Endothelial cell of umbilical vein (primary cell): ENCODE measurements around the gene LBHD2. TPM values are rescaled to one million over a fixed set of nuclear protein-coding genes. Genes with fewer than 3 reads are reported as not detected.

Experiments used
- BruUV-seq: library from RNA; stranded (reverse); fragments of 400-500 nt; replicated peaks from 2 replicates; lab custom pipeline; 2021; lab: Mats Ljungman, UMichigan
- CTCF ChIA-PET: fragments of 300-600, 350-600 bp; sonication (Branson Sonifier 250); formaldehyde crosslinking; loops from one replicate; lab custom pipeline; 2021; ENCODE audit warnings: antibody characterized with exemption, inconsistent platforms; lab: Charles Lee
- POLR2A ChIA-PET: fragments of 300-600, 350-600 bp; sonication (Branson Sonifier 250); formaldehyde crosslinking; loops from one replicate; lab custom pipeline; 2021; ENCODE audit warnings: antibody characterized with exemption, inconsistent platforms; lab: Charles Lee
- DNase-seq: peaks from one replicate; pipeline ENCODE4 v3.0.0-alpha.2; 2011; ENCODE audit warnings: low read depth, low spot score
- FAIRE-seq: peaks from 2 replicates; lab custom pipeline; 2011; peaks lifted over from hg19 to GRCh38; lab: Jason Lieb, UNC
- H2AFZ ChIP-seq: 2 replicates; pipeline ENCODE4 v1.6.0; 2012; ENCODE audit warnings: low read depth, low read length, control low read depth, inconsistent platforms
- H3K27ac ChIP-seq: 2 replicates; pipeline ENCODE4 v1.5.1; 2011; ENCODE audit warnings: low read depth, mild to moderate bottlenecking, control low read depth, low read length, moderate library complexity; ENCODE audit not compliant: insufficient read depth
- H3K27me3 ChIP-seq, 2 experiments: 2 replicates each; pipeline versions ENCODE4 v1.6.0 to v1.6.1; 2011; ENCODE audit warnings: low read length in 2 of 2, mixed read lengths in 1 of 2; ENCODE audit not compliant: control insufficient read depth in 2 of 2, insufficient read depth in 2 of 2
- H3K36me3 ChIP-seq, 2 experiments: 2 replicates in 1 of 2; 3 replicates in 1 of 2; pipeline ENCODE4 v1.5.1; 2011; ENCODE audit warnings: low read length in 2 of 2, mild to moderate bottlenecking in 1 of 2, moderate library complexity in 1 of 2; ENCODE audit not compliant: control insufficient read depth in 2 of 2, insufficient read depth in 2 of 2; ENCODE audit errors: extremely low read depth in 1 of 2
- H3K4me1 ChIP-seq: 3 replicates; pipeline ENCODE4 v1.5.1; 2011; ENCODE audit warnings: mild to moderate bottlenecking, low read length; ENCODE audit not compliant: control insufficient read depth, insufficient read depth; ENCODE audit errors: extremely low read depth
- H3K4me2 ChIP-seq: 2 replicates; pipeline ENCODE4 v1.6.1; 2011; ENCODE audit warnings: low read length, control low read depth, mixed read lengths; ENCODE audit not compliant: insufficient read depth
- H3K4me3 ChIP-seq, 3 experiments: fragments of 200-600 bp in 1 of 3; sonication (generic), shearing (Covaris generic) in 1 of 3; replicated peaks in 1 of 3; 2 replicates each; pipeline ENCODE4 v1.5.1; 2011 to 2016; ENCODE audit warnings: control low read depth in 3 of 3, low read length in 3 of 3, mild to moderate bottlenecking in 2 of 3, inconsistent platforms in 1 of 3, low read depth in 1 of 3, moderate library complexity in 1 of 3; ENCODE audit not compliant: insufficient read depth in 1 of 3
- H3K79me2 ChIP-seq: 2 replicates; pipeline ENCODE4 v1.6.0; 2012; ENCODE audit warnings: low read length, inconsistent platforms; ENCODE audit not compliant: control insufficient read depth, insufficient read depth
- H3K9ac ChIP-seq: replicated peaks from 2 replicates; pipeline ENCODE3; 2011; ENCODE audit warnings: low read length, control low read depth; ENCODE audit not compliant: insufficient read depth; ENCODE audit errors: extremely low read depth
- H3K9me1 ChIP-seq: replicated peaks from 3 replicates; pipeline ENCODE4 v1.6.0; 2011; ENCODE audit warnings: mild to moderate bottlenecking, low read length; ENCODE audit not compliant: control insufficient read depth, insufficient read depth; ENCODE audit errors: extremely low read depth
- H3K9me3 ChIP-seq: replicated peaks from 2 replicates; pipeline ENCODE4 v1.5.1; 2012; ENCODE audit warnings: low read length, inconsistent platforms; ENCODE audit not compliant: control insufficient read depth, insufficient read depth
- H4K20me1 ChIP-seq: replicated peaks from 2 replicates; pipeline ENCODE3; 2011; ENCODE audit warnings: mild to moderate bottlenecking, low read length; ENCODE audit not compliant: control insufficient read depth, insufficient read depth; ENCODE audit errors: extremely low read depth
- EZH2 ChIP-seq: IDR thresholded peaks from 2 replicates; pipeline ENCODE4 v1.6.1; 2012; ENCODE audit warnings: borderline replicate concordance, low read depth, mild to moderate bottlenecking, moderate library complexity, low read length, inconsistent platforms; ENCODE audit not compliant: severe bottlenecking
- FOS ChIP-seq: IDR thresholded peaks from 2 replicates; pipeline ENCODE4 v1.6.1; 2011; ENCODE audit warnings: mild to moderate bottlenecking, low read length, moderate library complexity, borderline replicate concordance; ENCODE audit not compliant: insufficient read depth
- GATA2 ChIP-seq: IDR thresholded peaks from 2 replicates; pipeline ENCODE4 v1.7.0; 2011; ENCODE audit warnings: low read depth, mild to moderate bottlenecking, moderate library complexity, mixed read lengths, low read length; ENCODE audit not compliant: insufficient read length, insufficient read depth
- JUN ChIP-seq: IDR thresholded peaks from 2 replicates; pipeline ENCODE4 v1.6.1; 2011; ENCODE audit warnings: borderline replicate concordance, low read depth; ENCODE audit not compliant: insufficient read length, insufficient read depth
- MYC ChIP-seq: IDR thresholded peaks from one replicate; pipeline ENCODE4 v1.6.1; 2011; ENCODE audit warnings: mild to moderate bottlenecking, low read depth, low read length
- POLR2A ChIP-seq: IDR thresholded peaks from 2 replicates; pipeline ENCODE4 v1.6.1; 2012; ENCODE audit warnings: low read depth, mild to moderate bottlenecking, control low read depth, low read length
- POLR2AphosphoS5 ChIP-seq: IDR thresholded peaks from 2 replicates; pipeline ENCODE4 v1.6.1; 2012; ENCODE audit warnings: low read depth, mild to moderate bottlenecking, control low read depth, low read length, moderate library complexity; ENCODE audit not compliant: insufficient read depth
- dilution Hi-C: fragments of 300-500 bp; cut with MboI; formaldehyde crosslinking; loops from one replicate; pipeline ENCODE4 v1.15.0; 2019; ENCODE audit warnings: low sequenced_read_pairs; ENCODE audit not compliant: extremely low pct_ligation_motif_present
- intact Hi-C: fragments of 100-400 bp; cut with micrococcal nuclease; formaldehyde crosslinking; loops from one replicate; pipeline ENCODE4 v1.10.0; 2022
- polyA plus RNA-seq, 4 experiments: library from polyadenylated mRNA; depleted of rRNA in 3 of 4; stranded (reverse) in 3 of 4; unstranded in 1 of 4; fragments of >200 nt; gene quantifications; 2 replicates each; pipeline versions ENCODE4 v1.2.1 to v1.2.3, GENCODE V29; 2011 to 2012; ENCODE audit warnings: missing spikeins in 1 of 4
- total RNA-seq: library from RNA; stranded (reverse); gene quantifications from 2 replicates; pipeline ENCODE4 v1.2.3, GENCODE V29; 2021
- TF ChIP-seq, protein P1 (sequence below): IDR thresholded peaks from 2 replicates; pipeline ENCODE4 v1.6.1; 2011; ENCODE audit not compliant: insufficient read depth, insufficient read length
- TF ChIP-seq, protein P2 (sequence below), 2 donors: IDR thresholded peaks; 1 replicate in 1 of 2; 2 replicates in 1 of 2; pipeline ENCODE4 v1.5.1; 2011; ENCODE audit warnings: low read length in 2 of 2, mild to moderate bottlenecking in 2 of 2, moderate library complexity in 2 of 2, control low read depth in 1 of 2, inconsistent platforms in 1 of 2, low read depth in 1 of 2; ENCODE audit not compliant: insufficient read depth in 1 of 2; ENCODE audit errors: extremely low read depth in 1 of 2

The LBHD2 gene
- total and polyA plus RNA-seq, 2 donors (not counting 3 experiments of a cell fraction or from before 2014, with no cell fraction given): not detected

DNA sequence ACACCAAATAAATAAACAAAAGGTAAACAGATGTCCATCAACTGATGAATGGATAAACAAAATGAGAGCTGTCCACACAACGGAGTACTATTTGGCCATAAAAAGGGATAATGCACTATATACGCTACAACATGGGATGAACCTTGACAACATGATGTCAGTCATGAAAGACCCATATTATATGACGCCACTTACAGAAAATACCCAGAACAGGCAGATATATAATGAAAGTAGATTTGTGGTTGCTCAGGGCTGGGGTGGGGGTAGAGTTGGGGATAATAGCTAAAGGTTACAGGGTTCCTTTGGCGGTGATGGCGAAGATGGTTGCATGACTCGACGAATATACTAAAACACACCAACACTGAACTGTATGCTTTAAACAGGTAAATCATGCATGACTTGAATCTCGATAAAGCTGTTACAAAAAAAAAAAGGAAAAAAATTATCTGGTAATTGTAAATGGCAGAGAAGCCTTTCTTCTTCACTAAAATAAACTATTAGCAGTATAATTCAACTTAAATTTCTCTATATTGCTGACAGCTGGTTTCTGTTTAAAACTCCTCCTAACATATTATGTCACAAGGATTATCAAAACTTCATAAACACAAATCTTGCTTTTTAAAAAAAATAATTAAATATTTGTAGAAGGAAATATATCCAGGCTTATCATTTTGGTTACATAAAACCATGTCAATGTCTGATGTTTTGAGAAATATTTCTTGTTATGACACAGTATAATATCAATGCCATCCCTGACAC, 40.6 kb upstream of the LBHD2 start:
- Histone ChIP-seq H3K9me1 (no peaks in the 10 kb centered on the region), H3K36me3 (peaks cover 0 to 5% of the 10 kb centered on the region in 2 experiments), H3K4me2 (no peak overlapping the region), H4K20me1 (peaks cover 6% of the 10 kb centered on the region), H3K27ac (no peak overlapping the region), H3K79me2 (peaks cover 95% of the 10 kb centered on the region), H3K27me3 (no peaks in the 10 kb centered on the region), H3K4me1 (no peaks in the 10 kb centered on the region), H3K9me3 (no peaks in the 10 kb centered on the region), H2AFZ (no peak overlapping the region), H3K9ac (no peak overlapping the region), H3K4me3 (no peak overlapping the region)
- dilution Hi-C loops: no loop called here
- BruUV-seq: no TSS peak
- no peak for DNase-seq
- intact Hi-C loops: no loop called here
- no peak for FAIRE-seq
- ChIA-PET CTCF (interaction anchor here (0.6 to 1.6 kb wide), 4 partner anchors 10 to 267 kb away, joined by 3 to 4 read pairs (median 4); no protein-coding TSS in a partner anchor), POLR2A (no interaction called here)
- TF ChIP-seq JUN: no peak
- no peak for TF ChIP-seq MYC
- TF ChIP-seq, protein P1, sequence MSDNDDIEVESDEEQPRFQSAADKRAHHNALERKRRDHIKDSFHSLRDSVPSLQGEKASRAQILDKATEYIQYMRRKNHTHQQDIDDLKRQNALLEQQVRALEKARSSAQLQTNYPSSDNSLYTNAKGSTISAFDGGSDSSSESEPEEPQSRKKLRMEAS: no peak
- TF ChIP-seq, protein P2, sequence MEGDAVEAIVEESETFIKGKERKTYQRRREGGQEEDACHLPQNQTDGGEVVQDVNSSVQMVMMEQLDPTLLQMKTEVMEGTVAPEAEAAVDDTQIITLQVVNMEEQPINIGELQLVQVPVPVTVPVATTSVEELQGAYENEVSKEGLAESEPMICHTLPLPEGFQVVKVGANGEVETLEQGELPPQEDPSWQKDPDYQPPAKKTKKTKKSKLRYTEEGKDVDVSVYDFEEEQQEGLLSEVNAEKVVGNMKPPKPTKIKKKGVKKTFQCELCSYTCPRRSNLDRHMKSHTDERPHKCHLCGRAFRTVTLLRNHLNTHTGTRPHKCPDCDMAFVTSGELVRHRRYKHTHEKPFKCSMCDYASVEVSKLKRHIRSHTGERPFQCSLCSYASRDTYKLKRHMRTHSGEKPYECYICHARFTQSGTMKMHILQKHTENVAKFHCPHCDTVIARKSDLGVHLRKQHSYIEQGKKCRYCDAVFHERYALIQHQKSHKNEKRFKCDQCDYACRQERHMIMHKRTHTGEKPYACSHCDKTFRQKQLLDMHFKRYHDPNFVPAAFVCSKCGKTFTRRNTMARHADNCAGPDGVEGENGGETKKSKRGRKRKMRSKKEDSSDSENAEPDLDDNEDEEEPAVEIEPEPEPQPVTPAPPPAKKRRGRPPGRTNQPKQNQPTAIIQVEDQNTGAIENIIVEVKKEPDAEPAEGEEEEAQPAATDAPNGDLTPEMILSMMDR (IDR thresholded peaks at IDR 0.05; ENCODE audit: extremely low read depth in 1 of 2, insufficient read depth in 1 of 2, low read depth in 1 of 2, low read length in 2 of 2): no peak
- no peak for TF ChIP-seq GATA2
- no peak for TF ChIP-seq POLR2A
- no peak for TF ChIP-seq FOS
- no peak for TF ChIP-seq EZH2
- TF ChIP-seq POLR2AphosphoS5: no peak
